GM12878 (cell line): ENCODE results near the gene PROC. TPM values are rescaled to one million over a fixed set of nuclear protein-coding genes. Genes with fewer than 3 reads are reported as not detected.

Source experiments
- BHLHE40 ChIP-seq, 2 experiments: fragments of 450-650 bp in 1 of 2; IDR thresholded peaks; 2 replicates each; pipeline ENCODE4 v1.6.1; 2011 to 2017; ENCODE audit warnings: low read depth in 2 of 2, borderline replicate concordance in 1 of 2, improper control_type of control experiment in 1 of 2, low read length in 1 of 2, mild to moderate bottlenecking in 1 of 2
- ESRRA ChIP-seq: IDR thresholded peaks from 2 replicates; pipeline ENCODE4 v1.6.1; 2012; ENCODE audit warnings: mild to moderate bottlenecking, low read length, improper control_type of control experiment
- ETV6 ChIP-seq, 2 experiments: fragments of 450-650 bp in 1 of 2; IDR thresholded peaks in 1 of 2; conservative IDR thresholded peaks in 1 of 2; 2 replicates each; pipeline ENCODE4 v1.6.1; 2014; ENCODE audit warnings: antibody characterized with exemption in 1 of 2, borderline replicate concordance in 1 of 2, low read depth in 1 of 2, mild to moderate bottlenecking in 1 of 2, moderate library complexity in 1 of 2
- FOXK2 ChIP-seq: fragments of 450-650 bp; IDR thresholded peaks from 2 replicates; pipeline ENCODE4 v1.6.1; 2017; ENCODE audit warnings: mild to moderate bottlenecking, moderate library complexity
- HCFC1 ChIP-seq: fragments of 150-350 bp; IDR thresholded peaks from 2 replicates; pipeline ENCODE4 v1.6.1; 2014; ENCODE audit warnings: low read length
- HDGF ChIP-seq: fragments of 450-650 bp; IDR thresholded peaks from 2 replicates; pipeline ENCODE4 v1.6.1; 2016; ENCODE audit warnings: antibody characterized with exemption
- JUNB ChIP-seq: IDR thresholded peaks from 2 replicates; pipeline ENCODE4 v1.6.1; 2016; ENCODE audit warnings: antibody characterized with exemption, mild to moderate bottlenecking
- POU2F2 ChIP-seq: IDR thresholded peaks from 3 replicates; pipeline ENCODE4 v1.6.1; 2011; ENCODE audit warnings: low read depth, mild to moderate bottlenecking, low read length, borderline replicate concordance
- RAD51 ChIP-seq: fragments of 450-650 bp; IDR thresholded peaks from 2 replicates; pipeline ENCODE4 v1.6.1; 2016; ENCODE audit warnings: moderate library complexity, mild to moderate bottlenecking, inconsistent platforms
- RBBP5 ChIP-seq: fragments of 200-600 bp; sonication (generic); conservative IDR thresholded peaks from 2 replicates; pipeline ENCODE4 v1.6.1; 2016
- RELB ChIP-seq: fragments of 450-650 bp; IDR thresholded peaks from 2 replicates; pipeline ENCODE4 v1.6.1; 2017; ENCODE audit warnings: low read depth, mild to moderate bottlenecking, moderate library complexity
- RUNX3 ChIP-seq: IDR thresholded peaks from 2 replicates; pipeline ENCODE4 v1.6.1; 2012; ENCODE audit warnings: low read length, inconsistent platforms
- SMAD5 ChIP-seq: IDR thresholded peaks from 2 replicates; pipeline ENCODE4 v1.6.1; 2016; ENCODE audit warnings: antibody characterized with exemption, low read depth
- SMC3 ChIP-seq: IDR thresholded peaks from 2 replicates; pipeline ENCODE4 v1.6.1; 2011; ENCODE audit warnings: low read length, improper control_type of control experiment, borderline replicate concordance
- TBL1XR1 ChIP-seq: IDR thresholded peaks from 2 replicates; pipeline ENCODE4 v1.6.1; 2012; ENCODE audit warnings: low read depth, low read length, improper control_type of control experiment
- ZNF622 ChIP-seq: fragments of 450-650 bp; IDR thresholded peaks from 2 replicates; pipeline ENCODE4 v1.6.1; 2017; ENCODE audit warnings: mild to moderate bottlenecking, inconsistent platforms
- polyA plus RNA-seq, 11 experiments: library from polyadenylated mRNA; depleted of rRNA in 4 of 11; unstranded in 6 of 11; stranded (reverse) in 5 of 11; fragments of >200 nt; fragmentation: Nextera tagmentation in 4 of 11; fragmentation: Illumina TruSeq in 1 of 11; extraction: Ambion mirVana in 4 of 11; extraction: Trizol in 1 of 11; gene quantifications; 1 replicate in 1 of 11; 2 replicates in 10 of 11; pipeline versions ENCODE4 v1.2.1 to v1.2.3, GENCODE V29; 2011 to 2016; ENCODE audit warnings: inconsistent platforms in 2 of 11, missing spikeins in 2 of 11, low read depth in 1 of 11
- total RNA-seq, 4 experiments: library from RNA; depleted of rRNA in 3 of 4; stranded (reverse); fragments of >200 nt in 3 of 4; fragmentation: Illumina TruSeq in 1 of 4; extraction: Trizol in 1 of 4; gene quantifications; 2 replicates each; pipeline versions ENCODE4 v1.2.1 to v1.2.3, GENCODE V29; 2013 to 2021

The PROC gene
- total and polyA plus RNA-seq, 10 of the 15 experiments (the other 5 are each of a cell fraction or from before 2014, with no cell fraction given) = not detected

- TF ChIP-seq BHLHE40 (IDR thresholded peaks at IDR 0.05; ENCODE audit: borderline replicate concordance in 1 of 2, low read depth in 2 of 2, low read length in 1 of 2) (no peak), RELB (0 out of 2 replicates have a peak, but pooled peaks have one; percentile 33), POU2F2 (no peak), HCFC1 (no peak), JUNB (peak; percentile 84), ESRRA (no peak), RAD51 (no peak), FOXK2 (no peak), HDGF (no peak), SMAD5 (no peak), RBBP5 (no peak), ETV6 (conservative IDR thresholded peaks at IDR 0.05 in 1 of 2, IDR thresholded peaks at IDR 0.05 in 1 of 2; ENCODE audit: borderline replicate concordance in 1 of 2, low read depth in 1 of 2) (peak in 1 of 2 experiments; percentile 33; a peak in 1 of 4 replicates), SMC3 (no peak), ZNF622 (no peak), TBL1XR1 (no peak), RUNX3 (peak; percentile 69)
Measured at GRCh38 chr2:127410871-127411652, 7.2 kb upstream of the PROC start (continued).
